WTC11 (cell line): ENCODE data around the gene DACH2. TPM values are rescaled to one million over a fixed set of nuclear protein-coding genes. Genes with fewer than 3 reads are reported as not detected.

Experiments used
- ATAC-seq: fragments of 200-7000 bp; cut with Tn5 transposase; 2 replicates; pipeline ENCODE4 v1.10.0; 2021; ENCODE audit warnings: mild to moderate bottlenecking, moderate library complexity
- CTCF ChIA-PET: fragments of 300-600 bp; sonication (Branson Sonifier 250); formaldehyde crosslinking; loops from one replicate; lab custom pipeline; 2021; ENCODE audit warnings: antibody characterized with exemption; lab: Charles Lee
- POLR2A ChIA-PET: fragments of 350-600 bp; sonication (Branson Sonifier 250); formaldehyde crosslinking; loops from one replicate; lab custom pipeline; 2021; ENCODE audit warnings: antibody characterized with exemption; lab: Charles Lee
- DNase-seq: peaks from one replicate; pipeline ENCODE4 v3.0.0; 2021; ENCODE audit warnings: low spot score
- H3K27ac Mint-ChIP-seq: 2 replicates; pipeline ENCODE4 v1.8.0; 2021; ENCODE audit warnings: mixed read lengths
- H3K27me3 Mint-ChIP-seq: 2 replicates; pipeline ENCODE4 v1.8.0; 2021; ENCODE audit warnings: low read depth, mild to moderate bottlenecking, moderate library complexity, mixed read lengths
- H3K36me3 Mint-ChIP-seq: 2 replicates; pipeline ENCODE4 v1.8.0; 2021; ENCODE audit warnings: mixed read lengths
- H3K4me1 Mint-ChIP-seq: 2 replicates; pipeline ENCODE4 v1.8.0; 2022; ENCODE audit warnings: mixed read lengths
- H3K4me3 Mint-ChIP-seq: 2 replicates; pipeline ENCODE4 v1.8.0; 2021; ENCODE audit warnings: mild to moderate bottlenecking, moderate library complexity, mixed read lengths
- H3K9me3 Mint-ChIP-seq: 2 replicates; pipeline ENCODE4 v1.8.0; 2021; ENCODE audit warnings: mixed read lengths
- ERG ChIP-seq: fragments of 250-450 bp; sonication (Bioruptor Pico); IDR thresholded peaks from 2 replicates; pipeline ENCODE4 v1.8.0; 2021; ENCODE audit warnings: mild to moderate bottlenecking
- ETV6 ChIP-seq: sonication (generic); formaldehyde crosslinking; IDR thresholded peaks from 2 replicates; pipeline ENCODE4 v1.8.1; 2022; ENCODE audit warnings: mild to moderate bottlenecking, missing genetic modification reagents
- MXD4 ChIP-seq: fragments of 250-450 bp; sonication (Bioruptor Pico); IDR thresholded peaks from 2 replicates; pipeline ENCODE4 v1.8.0; 2021; ENCODE audit warnings: mild to moderate bottlenecking, moderate library complexity, borderline replicate concordance
- NFYB ChIP-seq: sonication (generic); formaldehyde crosslinking; conservative IDR thresholded peaks from 2 replicates; pipeline ENCODE4 v1.8.0; 2022; ENCODE audit warnings: low read depth, missing genetic modification reagents
- NR2C2 ChIP-seq: sonication (generic); formaldehyde crosslinking; IDR thresholded peaks from 2 replicates; pipeline ENCODE4 v1.8.0; 2022; ENCODE audit warnings: mild to moderate bottlenecking, missing genetic modification reagents
- ZNF232 ChIP-seq: sonication (generic); formaldehyde crosslinking; IDR thresholded peaks from 2 replicates; pipeline ENCODE4 v1.8.0; 2022; ENCODE audit warnings: mild to moderate bottlenecking, missing genetic modification reagents
- ZNF281 ChIP-seq: sonication (generic); formaldehyde crosslinking; IDR thresholded peaks from 2 replicates; pipeline ENCODE4 v1.8.0; 2023; ENCODE audit warnings: mild to moderate bottlenecking, missing genetic modification reagents
- ZNF532 ChIP-seq: fragments of 250-450 bp; sonication (Bioruptor Pico); IDR thresholded peaks from 2 replicates; pipeline ENCODE4 v1.9.0; 2021; ENCODE audit warnings: mild to moderate bottlenecking, borderline replicate concordance
- total RNA-seq: library from RNA; stranded (reverse); gene quantifications from 3 replicates; pipeline ENCODE4 v1.2.3, GENCODE V29; 2021
- TF ChIP-seq, protein P1 (sequence below): sonication (generic); formaldehyde crosslinking; IDR thresholded peaks from 2 replicates; pipeline ENCODE4 v1.8.1; 2023; ENCODE audit warnings: mild to moderate bottlenecking, missing genetic modification reagents, moderate library complexity
- TF ChIP-seq, protein P2 (sequence below): sonication (generic); formaldehyde crosslinking; IDR thresholded peaks from 2 replicates; pipeline ENCODE4 v1.8.0; 2022; ENCODE audit warnings: mild to moderate bottlenecking, missing genetic modification reagents
- TF ChIP-seq, protein P3 (sequence below): sonication (generic); formaldehyde crosslinking; IDR thresholded peaks from 2 replicates; pipeline ENCODE4 v1.8.1; 2022; ENCODE audit warnings: low read depth, mild to moderate bottlenecking, moderate library complexity, missing genetic modification reagents, borderline replicate concordance
- TF ChIP-seq, protein P4 (sequence below): sonication (generic); formaldehyde crosslinking; IDR thresholded peaks from 2 replicates; pipeline ENCODE4 v1.8.1; 2022; ENCODE audit warnings: mild to moderate bottlenecking, missing genetic modification reagents, moderate library complexity, borderline replicate concordance
- TF ChIP-seq, protein P5 (sequence below): sonication (generic); formaldehyde crosslinking; IDR thresholded peaks from 2 replicates; pipeline ENCODE4 v1.8.0; 2022; ENCODE audit warnings: missing genetic modification reagents
- TF ChIP-seq, protein P6 (sequence below): sonication (generic); formaldehyde crosslinking; IDR thresholded peaks from 2 replicates; pipeline ENCODE4 v1.8.1; 2023; ENCODE audit warnings: mild to moderate bottlenecking, moderate library complexity, missing genetic modification reagents

DACH2 gene
- total RNA-seq, 1 experiment from 2014 or later = 3.5 TPM

GRCh38 chrX:86103061-86103460, 45.2 kb upstream of the DACH2 start:
- Mint-ChIP-seq H3K27ac (no peak overlapping the region), H3K4me1 (peaks cover 4% of the 10 kb centered on the region), H3K4me3 (no peak overlapping the region), H3K36me3 (peaks cover 13% of the 10 kb centered on the region), H3K27me3 (no peaks in the 10 kb centered on the region), H3K9me3 (peaks cover 18% of the 10 kb centered on the region; the same call in 1 of the 2 replicates)
- ATAC-seq (no peak), DNase-seq (no peak)
- ChIA-PET CTCF (no interaction called here), POLR2A (no interaction called here)
- TF ChIP-seq, protein P1, sequence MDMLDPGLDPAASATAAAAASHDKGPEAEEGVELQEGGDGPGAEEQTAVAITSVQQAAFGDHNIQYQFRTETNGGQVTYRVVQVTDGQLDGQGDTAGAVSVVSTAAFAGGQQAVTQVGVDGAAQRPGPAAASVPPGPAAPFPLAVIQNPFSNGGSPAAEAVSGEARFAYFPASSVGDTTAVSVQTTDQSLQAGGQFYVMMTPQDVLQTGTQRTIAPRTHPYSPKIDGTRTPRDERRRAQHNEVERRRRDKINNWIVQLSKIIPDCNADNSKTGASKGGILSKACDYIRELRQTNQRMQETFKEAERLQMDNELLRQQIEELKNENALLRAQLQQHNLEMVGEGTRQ (CRISPR knock-in tag) = no peak
- TF ChIP-seq, protein P2, sequence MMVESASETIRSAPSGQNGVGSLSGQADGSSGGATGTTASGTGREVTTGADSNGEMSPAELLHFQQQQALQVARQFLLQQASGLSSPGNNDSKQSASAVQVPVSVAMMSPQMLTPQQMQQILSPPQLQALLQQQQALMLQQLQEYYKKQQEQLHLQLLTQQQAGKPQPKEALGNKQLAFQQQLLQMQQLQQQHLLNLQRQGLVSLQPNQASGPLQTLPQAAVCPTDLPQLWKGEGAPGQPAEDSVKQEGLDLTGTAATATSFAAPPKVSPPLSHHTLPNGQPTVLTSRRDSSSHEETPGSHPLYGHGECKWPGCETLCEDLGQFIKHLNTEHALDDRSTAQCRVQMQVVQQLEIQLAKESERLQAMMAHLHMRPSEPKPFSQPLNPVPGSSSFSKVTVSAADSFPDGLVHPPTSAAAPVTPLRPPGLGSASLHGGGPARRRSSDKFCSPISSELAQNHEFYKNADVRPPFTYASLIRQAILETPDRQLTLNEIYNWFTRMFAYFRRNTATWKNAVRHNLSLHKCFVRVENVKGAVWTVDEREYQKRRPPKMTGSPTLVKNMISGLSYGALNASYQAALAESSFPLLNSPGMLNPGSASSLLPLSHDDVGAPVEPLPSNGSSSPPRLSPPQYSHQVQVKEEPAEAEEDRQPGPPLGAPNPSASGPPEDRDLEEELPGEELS (CRISPR knock-in tag) = no peak

DNA sequence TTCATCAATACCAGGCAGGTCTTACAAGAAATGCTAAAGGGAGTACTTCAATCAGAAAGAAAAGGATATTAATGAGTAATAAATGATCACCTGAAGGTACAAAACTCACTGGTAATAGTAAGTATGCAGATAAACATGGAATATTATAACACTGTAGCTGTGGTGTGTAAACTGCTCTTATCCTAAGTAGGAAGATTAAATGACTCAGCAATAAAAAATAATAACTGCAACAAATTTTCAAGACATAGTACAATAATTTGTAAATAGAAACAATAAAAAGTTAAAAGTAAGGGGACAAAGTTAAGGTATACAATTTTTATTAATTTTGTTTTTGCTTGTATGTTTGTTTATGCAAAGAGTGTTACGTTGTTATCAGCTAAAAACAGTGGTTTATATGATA, 43.7 kb upstream of the DACH2 start:
- CTCF ChIA-PET = no interaction called here
- Mint-ChIP-seq H3K4me3 (no peak overlapping the region), H3K4me1 (peaks cover 6% of the 10 kb centered on the region), H3K9me3 (peaks cover 18% of the 10 kb centered on the region; the same call in 1 of the 2 replicates), H3K27me3 (no peaks in the 10 kb centered on the region), H3K36me3 (peaks cover 13% of the 10 kb centered on the region), H3K27ac (no peak overlapping the region)
- ATAC-seq (no peak), DNase-seq (no peak)
- POLR2A ChIA-PET = no interaction called here
- no peak for TF ChIP-seq ETV6 (CRISPR knock-in tag)
- no peak for TF ChIP-seq NFYB (CRISPR knock-in tag)
- TF ChIP-seq, protein P3, sequence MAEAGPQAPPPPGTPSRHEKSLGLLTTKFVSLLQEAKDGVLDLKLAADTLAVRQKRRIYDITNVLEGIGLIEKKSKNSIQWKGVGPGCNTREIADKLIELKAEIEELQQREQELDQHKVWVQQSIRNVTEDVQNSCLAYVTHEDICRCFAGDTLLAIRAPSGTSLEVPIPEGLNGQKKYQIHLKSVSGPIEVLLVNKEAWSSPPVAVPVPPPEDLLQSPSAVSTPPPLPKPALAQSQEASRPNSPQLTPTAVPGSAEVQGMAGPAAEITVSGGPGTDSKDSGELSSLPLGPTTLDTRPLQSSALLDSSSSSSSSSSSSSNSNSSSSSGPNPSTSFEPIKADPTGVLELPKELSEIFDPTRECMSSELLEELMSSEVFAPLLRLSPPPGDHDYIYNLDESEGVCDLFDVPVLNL (CRISPR knock-in tag) = no peak
- TF ChIP-seq, protein P4, sequence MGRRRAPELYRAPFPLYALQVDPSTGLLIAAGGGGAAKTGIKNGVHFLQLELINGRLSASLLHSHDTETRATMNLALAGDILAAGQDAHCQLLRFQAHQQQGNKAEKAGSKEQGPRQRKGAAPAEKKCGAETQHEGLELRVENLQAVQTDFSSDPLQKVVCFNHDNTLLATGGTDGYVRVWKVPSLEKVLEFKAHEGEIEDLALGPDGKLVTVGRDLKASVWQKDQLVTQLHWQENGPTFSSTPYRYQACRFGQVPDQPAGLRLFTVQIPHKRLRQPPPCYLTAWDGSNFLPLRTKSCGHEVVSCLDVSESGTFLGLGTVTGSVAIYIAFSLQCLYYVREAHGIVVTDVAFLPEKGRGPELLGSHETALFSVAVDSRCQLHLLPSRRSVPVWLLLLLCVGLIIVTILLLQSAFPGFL = no peak
- no peak for TF ChIP-seq ERG (CRISPR knock-in tag)
- TF ChIP-seq ZNF532 (CRISPR knock-in tag) = no peak
- TF ChIP-seq MXD4 (CRISPR knock-in tag) = no peak
- no peak for TF ChIP-seq NR2C2 (CRISPR knock-in tag)
- TF ChIP-seq ZNF232 = no peak
- TF ChIP-seq, protein P5, sequence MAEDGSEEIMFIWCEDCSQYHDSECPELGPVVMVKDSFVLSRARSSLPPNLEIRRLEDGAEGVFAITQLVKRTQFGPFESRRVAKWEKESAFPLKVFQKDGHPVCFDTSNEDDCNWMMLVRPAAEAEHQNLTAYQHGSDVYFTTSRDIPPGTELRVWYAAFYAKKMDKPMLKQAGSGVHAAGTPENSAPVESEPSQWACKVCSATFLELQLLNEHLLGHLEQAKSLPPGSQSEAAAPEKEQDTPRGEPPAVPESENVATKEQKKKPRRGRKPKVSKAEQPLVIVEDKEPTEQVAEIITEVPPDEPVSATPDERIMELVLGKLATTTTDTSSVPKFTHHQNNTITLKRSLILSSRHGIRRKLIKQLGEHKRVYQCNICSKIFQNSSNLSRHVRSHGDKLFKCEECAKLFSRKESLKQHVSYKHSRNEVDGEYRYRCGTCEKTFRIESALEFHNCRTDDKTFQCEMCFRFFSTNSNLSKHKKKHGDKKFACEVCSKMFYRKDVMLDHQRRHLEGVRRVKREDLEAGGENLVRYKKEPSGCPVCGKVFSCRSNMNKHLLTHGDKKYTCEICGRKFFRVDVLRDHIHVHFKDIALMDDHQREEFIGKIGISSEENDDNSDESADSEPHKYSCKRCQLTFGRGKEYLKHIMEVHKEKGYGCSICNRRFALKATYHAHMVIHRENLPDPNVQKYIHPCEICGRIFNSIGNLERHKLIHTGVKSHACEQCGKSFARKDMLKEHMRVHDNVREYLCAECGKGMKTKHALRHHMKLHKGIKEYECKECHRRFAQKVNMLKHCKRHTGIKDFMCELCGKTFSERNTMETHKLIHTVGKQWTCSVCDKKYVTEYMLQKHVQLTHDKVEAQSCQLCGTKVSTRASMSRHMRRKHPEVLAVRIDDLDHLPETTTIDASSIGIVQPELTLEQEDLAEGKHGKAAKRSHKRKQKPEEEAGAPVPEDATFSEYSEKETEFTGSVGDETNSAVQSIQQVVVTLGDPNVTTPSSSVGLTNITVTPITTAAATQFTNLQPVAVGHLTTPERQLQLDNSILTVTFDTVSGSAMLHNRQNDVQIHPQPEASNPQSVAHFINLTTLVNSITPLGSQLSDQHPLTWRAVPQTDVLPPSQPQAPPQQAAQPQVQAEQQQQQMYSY (CRISPR knock-in tag) = no peak
- TF ChIP-seq, protein P6, sequence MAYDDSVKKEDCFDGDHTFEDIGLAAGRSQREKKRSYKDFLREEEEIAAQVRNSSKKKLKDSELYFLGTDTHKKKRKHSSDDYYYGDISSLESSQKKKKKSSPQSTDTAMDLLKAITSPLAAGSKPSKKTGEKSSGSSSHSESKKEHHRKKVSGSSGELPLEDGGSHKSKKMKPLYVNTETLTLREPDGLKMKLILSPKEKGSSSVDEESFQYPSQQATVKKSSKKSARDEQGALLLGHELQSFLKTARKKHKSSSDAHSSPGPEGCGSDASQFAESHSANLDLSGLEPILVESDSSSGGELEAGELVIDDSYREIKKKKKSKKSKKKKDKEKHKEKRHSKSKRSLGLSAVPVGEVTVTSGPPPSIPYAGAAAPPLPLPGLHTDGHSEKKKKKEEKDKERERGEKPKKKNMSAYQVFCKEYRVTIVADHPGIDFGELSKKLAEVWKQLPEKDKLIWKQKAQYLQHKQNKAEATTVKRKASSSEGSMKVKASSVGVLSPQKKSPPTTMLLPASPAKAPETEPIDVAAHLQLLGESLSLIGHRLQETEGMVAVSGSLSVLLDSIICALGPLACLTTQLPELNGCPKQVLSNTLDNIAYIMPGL = no peak
- TF ChIP-seq ZNF281 = no peak
